ENCODE results near the gene G3BP2. TPM values are rescaled to one million over a fixed set of nuclear protein-coding genes. Genes with fewer than 3 reads are reported as not detected.

G3BP2 gene
- total and polyA plus RNA-seq, 2 of the 8 experiments (the other 6 are each of a cell fraction or from before 2014, with no cell fraction given): 83.7 to 378 TPM

- peaks cover 2% of the 10 kb centered on the region; the same call in 1 of the 2 replicates for H3K79me1 ChIP-seq (ENCODE audit: low read depth, low read length)
- H4K20me1 ChIP-seq (replicated peaks in 1 of 2; ENCODE audit: control insufficient read depth in 1 of 2, insufficient read depth in 2 of 2, low read length in 2 of 2): peaks cover 35 to 54% of the 10 kb centered on the region in 2 experiments
- no peak overlapping the region; a peak in 2 of 4 replicates for H3K4me2 ChIP-seq (ENCODE audit: insufficient read depth in 1 of 2, low read depth in 2 of 2, low read length in 2 of 2)
- no peak for FAIRE-seq
- no peak overlapping the region for H3K56ac ChIP-seq (replicated peaks; ENCODE audit: insufficient read length, low read depth, low read length)
- H3K79me2 ChIP-seq (ENCODE audit: control insufficient read depth in 1 of 2, insufficient read depth in 2 of 2, low read length in 2 of 2): peaks cover 69 to 98% of the 10 kb centered on the region in 2 experiments
- H3K23ac ChIP-seq (ENCODE audit: insufficient read length): no peak overlapping the region
- no peak overlapping the region for H2AFZ ChIP-seq (ENCODE audit: low read length)
- H2BK15ac ChIP-seq (ENCODE audit: low read length): no peak overlapping the region
- no peak overlapping the region for H3K14ac ChIP-seq (ENCODE audit: insufficient read length)
- H2BK20ac ChIP-seq (ENCODE audit: low read length): no peak overlapping the region
- H3K27me3 ChIP-seq (replicated peaks in 1 of 4; ENCODE audit: control insufficient read depth in 3 of 4, extremely low read depth in 1 of 4, insufficient read depth in 3 of 4, low read length in 3 of 4): no peaks in the 10 kb centered on the region
- H2BK120ac ChIP-seq (replicated peaks; ENCODE audit: low read depth, low read length): no peak overlapping the region
- H3K4me3 ChIP-seq (ENCODE audit: extremely low read depth in 1 of 4, insufficient read depth in 2 of 4, low read depth in 3 of 4, low read length in 4 of 4): peak overlapping the region in 1 of 4 experiments; percentile 14; a peak in 2 of 8 replicates
- H4K8ac ChIP-seq (ENCODE audit: extremely low read depth, insufficient read depth, low read length): no peak overlapping the region
- H3K9me3 ChIP-seq (ENCODE audit: insufficient read depth in 2 of 2, low read depth in 1 of 2, low read length in 1 of 2): no peaks in the 10 kb centered on the region
- H2BK5ac ChIP-seq (ENCODE audit: low read depth, low read length): no peak overlapping the region
- CTCF ChIA-PET (ENCODE audit: partially characterized antibody): interaction anchor here (1.0 to 4.5 kb wide), 3 partner anchors 9 to 58 kb away, joined by 3 to 28 read pairs (median 15); partner anchors contain the start of gene USO1
- peaks cover 0 to 10% (median 3%) of the 10 kb centered on the region in 4 experiments; a peak in 4 of 8 replicates for H3K36me3 ChIP-seq (ENCODE audit: control insufficient read depth in 2 of 4, insufficient read depth in 4 of 4, low read length in 3 of 4)
- no peak overlapping the region for H2BK12ac ChIP-seq (ENCODE audit: low read depth, low read length)
- H3K23me2 ChIP-seq (ENCODE audit: low read depth, low read length): no peaks in the 10 kb centered on the region; the same call in none of the 2 replicates
- no peak overlapping the region for H4K5ac ChIP-seq (ENCODE audit: insufficient read length, low read depth, low read length)
- H3K4me1 ChIP-seq (replicated peaks in 1 of 4; ENCODE audit: control insufficient read depth in 3 of 4, insufficient read depth in 4 of 4, low read length in 3 of 4): peaks cover 0 to 4% (median 3%) of the 10 kb centered on the region in 4 experiments; a peak in 4 of 7 replicates
- POLR2A ChIA-PET (ENCODE audit: partially characterized antibody): interaction anchor here (1.0 to 8.2 kb wide), 3 partner anchors 18 to 59 kb away, joined by 3 to 117 read pairs (median 3); partner anchors contain the start of gene USO1
- no peak overlapping the region for H3K27ac ChIP-seq (ENCODE audit: low read depth, low read length)
- no peak for DNase-seq (ENCODE audit: low read depth in 1 of 2, low spot score in 2 of 2)
- H3K4ac ChIP-seq (replicated peaks; ENCODE audit: insufficient read length, low read depth, low read length): no peak overlapping the region
- H3K18ac ChIP-seq (ENCODE audit: extremely low read depth, low read length): no peak overlapping the region
- no peak overlapping the region for H2AK5ac ChIP-seq (ENCODE audit: low read depth, low read length)
- 85 to 100% methylated on average over 2 to 4 of the region's 4 CpGs for WGBS, 2 experiments (ENCODE audit: extremely low coverage in 1 of 2, insufficient coverage in 1 of 2, insufficient read length in 1 of 2, insufficient replicate concordance in 2 of 2, low coverage in 1 of 2, low lambda C conversion rate in 2 of 2, missing lambda C conversion rate in 1 of 2)
- H3K9ac ChIP-seq (replicated peaks in 1 of 4; ENCODE audit: extremely low read depth in 1 of 4, low read depth in 3 of 4, low read length in 3 of 4): no peak overlapping the region
- no peak overlapping the region for H4K91ac ChIP-seq (replicated peaks; ENCODE audit: insufficient read length, low read length)
- no peak for TF ChIP-seq POLR2A (IDR thresholded peaks at IDR 0.05; ENCODE audit: control extremely low read depth in 1 of 2, low read depth in 2 of 2, low read length in 2 of 2)
- TF ChIP-seq CBX8 (IDR thresholded peaks at IDR 0.05; ENCODE audit: borderline replicate concordance, low read depth, low read length): no peak
- no peak for TF ChIP-seq SIN3A (conservative IDR thresholded peaks at IDR 0.05 in 1 of 2, IDR thresholded peaks at IDR 0.05 in 1 of 2; ENCODE audit: low read depth in 1 of 2, low read length in 2 of 2)
Observed at GRCh38 chr4:75666299-75666698, 6.9 kb downstream of the G3BP2 start.
